GM19467 (cell line): ENCODE results near the gene AGL.
"Not testable (repeated sequence)": the region's sequence is repeated elsewhere in the genome, so short reads cannot be mapped to it uniquely, and the experiment has no call there.

Experiments
- ATAC-seq: cut with Tn5 transposase; IDR thresholded peaks from one replicate; pipeline ENCODE4 v1.9.1; 2021; ENCODE audit warnings: mild to moderate bottlenecking, moderate library complexity; ENCODE audit not compliant: unreplicated experiment

Gene AGL

GRCh38 chr1:99849744-99850458 is at the start of gene AGL:
AGL (plus strand) TSS chr1:99850361; CDS start chr1:99851043, 682 bp downstream.
- ATAC-seq: peak; percentile 99

GRCh38 chr1:99801584-99801983 is 48.6 kb upstream of the AGL start:
- no peak for ATAC-seq

GRCh38 chr1:99806882-99807281 is 43.3 kb upstream of the AGL start:
- no peak for ATAC-seq

GRCh38 chr1:99808391-99809115 is 41.6 kb upstream of the AGL start:
- ATAC-seq: peak; percentile 70

GRCh38 chr1:99811075-99811474 is 39.1 kb upstream of the AGL start:
- ATAC-seq: no peak

GRCh38 chr1:99811747-99812146 is 38.4 kb upstream of the AGL start:
- no peak for ATAC-seq

GRCh38 chr1:99814373-99814900 is 35.7 kb upstream of the AGL start:
- ATAC-seq: no peak

- no peak for ATAC-seq
Measured at GRCh38 chr1:99816656-99817055, 33.5 kb upstream of the AGL start.

- ATAC-seq: no peak
Measured at GRCh38 chr1:99818063-99818699, 32.0 kb upstream of the AGL start.

GRCh38 chr1:99820546-99820945 is 29.6 kb upstream of the AGL start:
- ATAC-seq: peak; percentile 92

GRCh38 chr1:99825098-99825497 is 25.1 kb upstream of the AGL start:
- no peak for ATAC-seq

- ATAC-seq: no peak
Measured at GRCh38 chr1:99825702-99826101, 24.5 kb upstream of the AGL start.

GRCh38 chr1:99827970-99828369 is 22.2 kb upstream of the AGL start:
- no peak for ATAC-seq

GRCh38 chr1:99829269-99829668 is 20.9 kb upstream of the AGL start:
- no peak for ATAC-seq

- ATAC-seq: not testable (repeated sequence)
Measured at GRCh38 chr1:99833911-99834310, 16.2 kb upstream of the AGL start.

- ATAC-seq: not testable (repeated sequence)
Measured at GRCh38 chr1:99836171-99837103, 13.7 kb upstream of the AGL start.

- ATAC-seq: not testable (repeated sequence)
Measured at GRCh38 chr1:99840353-99840752, 9.8 kb upstream of the AGL start.

- no peak for ATAC-seq
Measured at GRCh38 chr1:99843760-99844159, 6.4 kb upstream of the AGL start.

GRCh38 chr1:99845201-99845600 is 5.0 kb upstream of the AGL start:
- ATAC-seq: not testable (repeated sequence)

- peak; percentile 5 for ATAC-seq
Measured at GRCh38 chr1:99849413-99849743, 783 bp upstream of the AGL start.
